Measurements from ENCODE around the gene HACE1. TPM values are rescaled to one million over a fixed set of nuclear protein-coding genes. Genes with fewer than 3 reads are reported as not detected.
"Not testable (repeated sequence)": the region's sequence is repeated elsewhere in the genome, so short reads cannot be mapped to it uniquely, and the experiment has no call there.

The HACE1 gene
- total and polyA plus RNA-seq, 3 donors from 2014 or later = 33.2 to 44.8 (median 37.4) TPM

DNA sequence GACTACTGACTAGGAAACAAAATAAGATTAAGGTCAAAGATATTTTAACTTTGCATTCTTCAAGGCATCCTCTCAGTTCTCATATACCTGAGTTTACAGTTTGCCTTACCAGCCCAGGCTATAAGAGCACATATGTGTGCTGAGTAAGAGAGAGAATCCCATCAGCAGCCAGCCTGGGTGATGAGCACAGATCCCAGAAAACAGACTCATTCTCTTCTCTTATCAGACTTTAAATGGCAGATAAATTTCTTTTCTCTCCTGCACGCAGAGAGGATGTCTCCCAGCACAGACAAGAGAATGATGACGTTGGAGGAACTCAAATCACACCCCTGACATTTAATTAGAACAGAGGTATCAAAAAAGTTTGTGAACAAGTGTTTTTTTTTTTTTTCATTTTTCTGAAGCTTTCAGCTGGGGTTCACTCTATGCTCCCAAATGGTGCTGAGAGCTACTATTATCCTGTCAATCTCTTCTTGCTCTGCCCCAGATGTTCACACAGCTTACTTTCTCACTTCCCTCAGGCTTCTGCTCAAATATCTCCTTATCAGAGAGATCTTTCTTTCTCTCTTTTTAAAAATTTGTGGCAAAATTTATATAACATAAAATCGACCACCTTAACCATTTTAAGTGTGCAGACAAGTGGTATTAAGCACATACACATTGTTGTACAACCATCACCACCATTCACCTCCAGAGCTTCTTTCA is 22.4 kb upstream of the HACE1 start:
- DNase-seq = no peak
- intact Hi-C loops (cut with DNase I; ENCODE audit: low total_unique reads) = no loop called here

DNA sequence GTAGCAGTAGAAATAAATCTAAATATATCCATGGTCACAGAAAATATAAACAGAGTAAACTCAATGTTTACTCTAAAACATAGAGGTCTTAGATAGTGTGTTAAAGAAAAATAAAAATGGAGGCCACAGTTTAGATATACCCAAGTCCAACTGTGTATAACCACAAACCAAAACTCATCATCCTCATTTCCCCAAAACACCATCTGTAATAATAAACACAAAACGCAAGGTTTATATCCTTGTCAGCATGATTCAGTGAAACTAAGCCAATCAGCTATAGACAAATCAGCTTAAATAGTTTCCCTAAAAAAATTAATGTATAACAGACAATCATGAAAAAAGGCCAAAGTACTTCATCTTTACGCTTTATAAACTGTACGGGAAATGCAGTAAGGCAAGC is 2.7 kb upstream of the HACE1 start:
- Histone ChIP-seq H3K27me3 (no peaks in the 10 kb centered on the region), H3K9me3 (no peaks in the 10 kb centered on the region), H3K27ac (no peak overlapping the region), H3K4me1 (peaks cover 7% of the 10 kb centered on the region), H3K4me3 (no peak overlapping the region), H3K36me3 (ENCODE audit: low read depth, missing control alignments) (no peaks in the 10 kb centered on the region)
- no peak for DNase-seq
- TF ChIP-seq, protein P1, sequence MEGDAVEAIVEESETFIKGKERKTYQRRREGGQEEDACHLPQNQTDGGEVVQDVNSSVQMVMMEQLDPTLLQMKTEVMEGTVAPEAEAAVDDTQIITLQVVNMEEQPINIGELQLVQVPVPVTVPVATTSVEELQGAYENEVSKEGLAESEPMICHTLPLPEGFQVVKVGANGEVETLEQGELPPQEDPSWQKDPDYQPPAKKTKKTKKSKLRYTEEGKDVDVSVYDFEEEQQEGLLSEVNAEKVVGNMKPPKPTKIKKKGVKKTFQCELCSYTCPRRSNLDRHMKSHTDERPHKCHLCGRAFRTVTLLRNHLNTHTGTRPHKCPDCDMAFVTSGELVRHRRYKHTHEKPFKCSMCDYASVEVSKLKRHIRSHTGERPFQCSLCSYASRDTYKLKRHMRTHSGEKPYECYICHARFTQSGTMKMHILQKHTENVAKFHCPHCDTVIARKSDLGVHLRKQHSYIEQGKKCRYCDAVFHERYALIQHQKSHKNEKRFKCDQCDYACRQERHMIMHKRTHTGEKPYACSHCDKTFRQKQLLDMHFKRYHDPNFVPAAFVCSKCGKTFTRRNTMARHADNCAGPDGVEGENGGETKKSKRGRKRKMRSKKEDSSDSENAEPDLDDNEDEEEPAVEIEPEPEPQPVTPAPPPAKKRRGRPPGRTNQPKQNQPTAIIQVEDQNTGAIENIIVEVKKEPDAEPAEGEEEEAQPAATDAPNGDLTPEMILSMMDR (IDR thresholded peaks at IDR 0.05) = no peak
- TF ChIP-seq POLR2A (IDR thresholded peaks at IDR 0.05) = no peak
- 80 to 90% methylated on average over 3 of the region's 3 CpGs for WGBS, 2 donors
- intact Hi-C loops (cut with DNase I; ENCODE audit: low total_unique reads) = no loop called here

More for the DNA sequence above, 22.4 kb upstream of the HACE1 start:
- no peak for TF ChIP-seq POLR2A (IDR thresholded peaks at IDR 0.05)
- TF ChIP-seq, protein P1 (IDR thresholded peaks at IDR 0.05) = no peak
- no peaks in the 10 kb centered on the region for H3K9me3 ChIP-seq
- H3K36me3 ChIP-seq (ENCODE audit: low read depth, missing control alignments) = no peaks in the 10 kb centered on the region
- H3K4me1 ChIP-seq = no peaks in the 10 kb centered on the region
- no peak overlapping the region for H3K4me3 ChIP-seq
- no peak overlapping the region for H3K27ac ChIP-seq
- H3K27me3 ChIP-seq = no peaks in the 10 kb centered on the region
- 47% methylated on average over 3 of the region's 3 CpGs for WGBS, 2 donors

DNA sequence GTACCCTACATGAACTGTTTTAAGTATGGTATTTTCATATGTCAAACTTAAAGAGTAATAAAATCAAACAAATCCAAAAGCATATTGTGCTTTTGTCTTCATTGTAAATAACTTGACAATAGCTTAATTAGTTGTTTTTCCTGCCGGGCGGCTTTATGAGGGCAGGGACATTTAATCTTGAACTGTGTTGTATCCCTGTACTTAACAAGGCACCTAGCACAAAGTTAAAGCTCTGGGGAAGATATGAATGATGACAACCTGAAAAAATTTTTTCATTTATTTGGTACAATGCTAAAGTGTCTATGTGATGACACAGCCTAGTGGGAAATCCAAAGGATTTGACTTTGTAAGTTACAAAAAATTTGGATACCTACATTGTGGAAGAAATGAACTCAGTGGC is 502 bp upstream of the HACE1 start:
- WGBS, 2 donors = 57 to 67% methylated on average over 2 of the region's 2 CpGs
- no peak for DNase-seq
- peak overlapping the region; percentile 80 to 98 for H3K4me3 ChIP-seq
- H3K4me1 ChIP-seq = peaks cover 7% of the 10 kb centered on the region
- TF ChIP-seq, protein P1 (IDR thresholded peaks at IDR 0.05) = no peak
- no peak for TF ChIP-seq POLR2A (IDR thresholded peaks at IDR 0.05)
- intact Hi-C loops (cut with DNase I; ENCODE audit: low total_unique reads) = no loop called here
- H3K9me3 ChIP-seq = no peaks in the 10 kb centered on the region
- H3K36me3 ChIP-seq (ENCODE audit: low read depth, missing control alignments) = no peaks in the 10 kb centered on the region
- H3K27me3 ChIP-seq = no peaks in the 10 kb centered on the region
- peak overlapping the region in 1 of 2 donors; percentile 89 for H3K27ac ChIP-seq

DNA sequence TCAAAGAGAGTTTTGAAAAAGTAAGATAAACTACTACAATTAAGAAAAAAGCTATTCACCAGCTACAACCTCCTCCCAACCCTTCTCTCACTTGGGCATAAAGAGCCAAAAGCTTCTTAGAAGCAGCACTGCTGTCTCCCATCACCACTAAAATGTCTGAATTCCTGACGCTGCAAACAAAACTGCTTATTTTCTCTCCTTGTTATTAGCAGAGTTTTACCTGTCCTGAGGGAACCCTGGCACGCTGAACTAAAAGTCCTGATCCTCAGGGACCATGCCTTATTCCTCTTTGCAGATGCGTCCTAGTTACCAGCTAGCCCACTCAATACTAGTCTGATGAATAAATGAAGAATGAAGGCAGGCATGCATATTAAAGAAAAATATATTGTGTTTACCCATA is 1.1 kb downstream of the HACE1 start:
- no peaks in the 10 kb centered on the region for H3K27me3 ChIP-seq
- H3K4me3 ChIP-seq = peak overlapping the region; percentile 80 to 98
- no peak for DNase-seq
- no peak overlapping the region for H3K27ac ChIP-seq
- WGBS, 2 donors = 1 to 10% methylated on average over 3 of the region's 3 CpGs
- H3K36me3 ChIP-seq (ENCODE audit: low read depth, missing control alignments) = no peaks in the 10 kb centered on the region
- H3K4me1 ChIP-seq = peaks cover 7% of the 10 kb centered on the region
- H3K9me3 ChIP-seq = no peaks in the 10 kb centered on the region
- intact Hi-C loops (cut with DNase I; ENCODE audit: low total_unique reads) = no loop called here
- TF ChIP-seq POLR2A (IDR thresholded peaks at IDR 0.05) = no peak
- TF ChIP-seq, protein P1 (IDR thresholded peaks at IDR 0.05) = no peak

DNA sequence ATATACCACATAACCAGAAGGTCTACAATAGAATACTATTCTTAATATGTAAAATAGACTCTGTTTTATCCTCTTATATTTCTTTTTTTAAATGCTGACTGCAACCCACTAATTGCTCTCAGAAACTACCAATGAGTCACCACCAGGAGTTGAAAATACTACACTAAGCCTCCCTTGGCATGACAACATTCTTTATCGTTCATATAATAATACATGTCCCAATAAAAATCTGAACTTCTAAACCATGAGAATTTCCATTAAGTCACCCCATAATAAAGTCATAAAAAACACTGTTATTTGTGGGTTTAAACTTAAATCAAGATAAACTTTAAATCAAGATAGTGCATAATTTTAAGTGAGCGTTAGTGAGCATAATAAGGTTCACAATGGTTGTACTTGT is 4.2 kb downstream of the HACE1 start:
- no peak overlapping the region for H3K4me3 ChIP-seq
- H3K9me3 ChIP-seq = no peaks in the 10 kb centered on the region
- no peaks in the 10 kb centered on the region for H3K36me3 ChIP-seq (ENCODE audit: low read depth, missing control alignments)
- TF ChIP-seq, protein P1 (IDR thresholded peaks at IDR 0.05) = no peak
- no peak for TF ChIP-seq POLR2A (IDR thresholded peaks at IDR 0.05)
- H3K4me1 ChIP-seq = peaks cover 7% of the 10 kb centered on the region
- intact Hi-C loops (cut with DNase I; ENCODE audit: low total_unique reads) = no loop called here
- no peaks in the 10 kb centered on the region for H3K27me3 ChIP-seq
- DNase-seq = no peak
- H3K27ac ChIP-seq = no peak overlapping the region
- 87 to 89% methylated on average over 2 of the region's 2 CpGs for WGBS, 2 donors

DNA sequence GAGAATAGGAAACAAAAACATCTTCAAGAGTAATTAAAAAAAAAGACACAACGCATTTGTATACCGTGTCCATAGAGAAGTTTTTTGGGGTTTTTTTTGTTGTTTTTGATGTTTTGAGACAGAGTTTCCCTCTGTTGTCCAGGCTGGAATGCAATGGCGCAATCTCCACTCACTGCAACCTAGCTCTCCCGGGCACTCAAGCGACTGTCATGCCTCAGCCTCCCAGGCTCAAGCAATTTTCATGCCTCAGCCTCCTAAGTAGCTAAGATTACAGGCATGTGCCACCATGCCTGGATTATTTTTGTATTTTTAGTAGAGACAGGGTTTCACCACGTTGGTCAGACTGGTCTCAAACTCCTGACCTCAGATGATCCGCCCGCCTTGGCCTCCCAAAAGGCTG is 12.0 kb downstream of the HACE1 start:
- H3K27me3 ChIP-seq; DNase-seq; H3K27ac ChIP-seq; intact Hi-C loops (cut with DNase I; ENCODE audit: low total_unique reads); H3K4me1 ChIP-seq; H3K4me3 ChIP-seq; H3K36me3 ChIP-seq (ENCODE audit: low read depth, missing control alignments); H3K9me3 ChIP-seq: not testable (repeated sequence)
- WGBS, 2 donors = 79 to 87% methylated on average over 8 of the region's 8 CpGs

Measured in testis (tissue), 3 donors.